ENCODE measurements around the gene ESRRB.

ESRRB gene

GRCh38 chr14:76381817-76382494 is 6.0 kb downstream of the ESRRB start:
- H3K27me3 Mint-ChIP-seq, result peaks cover 45% of the 10 kb centered on the region
- no peak overlapping the region for H3K27ac Mint-ChIP-seq
- no peaks in the 10 kb centered on the region for H3K9me3 Mint-ChIP-seq
- no peaks in the 10 kb centered on the region for H3K36me3 Mint-ChIP-seq
- no peak overlapping the region for H3K4me3 Mint-ChIP-seq
- H3K4me1 Mint-ChIP-seq, result peaks cover 3% of the 10 kb centered on the region

GRCh38 chr14:76382495-76382832 is 6.5 kb downstream of the ESRRB start:
- no peak overlapping the region for H3K4me3 Mint-ChIP-seq
- peaks cover 45% of the 10 kb centered on the region for H3K27me3 Mint-ChIP-seq
- no peaks in the 10 kb centered on the region for H3K36me3 Mint-ChIP-seq
- no peak overlapping the region for H3K27ac Mint-ChIP-seq
- no peaks in the 10 kb centered on the region for H3K9me3 Mint-ChIP-seq
- peaks cover 2% of the 10 kb centered on the region for H3K4me1 Mint-ChIP-seq

- no peak overlapping the region for H3K4me3 Mint-ChIP-seq
- H3K27ac Mint-ChIP-seq, result no peak overlapping the region
- no peaks in the 10 kb centered on the region for H3K36me3 Mint-ChIP-seq
- H3K4me1 Mint-ChIP-seq, result no peaks in the 10 kb centered on the region
- peaks cover 34% of the 10 kb centered on the region for H3K27me3 Mint-ChIP-seq
- no peaks in the 10 kb centered on the region for H3K9me3 Mint-ChIP-seq
These were observed 9.5 kb downstream of the ESRRB start for GRCh38 chr14:76385435-76385834.

- peaks cover 27% of the 10 kb centered on the region for H3K27me3 Mint-ChIP-seq
- H3K4me3 Mint-ChIP-seq, result no peak overlapping the region
- no peaks in the 10 kb centered on the region for H3K4me1 Mint-ChIP-seq
- no peaks in the 10 kb centered on the region for H3K36me3 Mint-ChIP-seq
- H3K27ac Mint-ChIP-seq, result no peak overlapping the region
- no peaks in the 10 kb centered on the region for H3K9me3 Mint-ChIP-seq
These were observed 11.2 kb downstream of the ESRRB start for GRCh38 chr14:76386944-76387782.

- Mint-ChIP-seq H3K4me3 (no peak overlapping the region), H3K27ac (no peak overlapping the region), H3K4me1 (no peaks in the 10 kb centered on the region), H3K27me3 (peaks cover 19% of the 10 kb centered on the region), H3K9me3 (no peaks in the 10 kb centered on the region), H3K36me3 (no peaks in the 10 kb centered on the region)
These were observed 13.9 kb downstream of the ESRRB start for GRCh38 chr14:76389841-76390240.

GRCh38 chr14:76390621-76391020 is 14.7 kb downstream of the ESRRB start:
- no peaks in the 10 kb centered on the region for H3K9me3 Mint-ChIP-seq
- H3K4me1 Mint-ChIP-seq, result no peaks in the 10 kb centered on the region
- H3K36me3 Mint-ChIP-seq, result no peaks in the 10 kb centered on the region
- no peak overlapping the region for H3K4me3 Mint-ChIP-seq
- peaks cover 13% of the 10 kb centered on the region for H3K27me3 Mint-ChIP-seq
- H3K27ac Mint-ChIP-seq, result no peak overlapping the region

GRCh38 chr14:76391981-76392690 is 16.2 kb downstream of the ESRRB start:
- Mint-ChIP-seq H3K27ac (no peak overlapping the region), H3K9me3 (no peaks in the 10 kb centered on the region), H3K27me3 (peaks cover 10% of the 10 kb centered on the region), H3K4me1 (no peaks in the 10 kb centered on the region), H3K4me3 (no peak overlapping the region), H3K36me3 (no peaks in the 10 kb centered on the region)

- no peaks in the 10 kb centered on the region for H3K9me3 Mint-ChIP-seq
- H3K36me3 Mint-ChIP-seq, result no peaks in the 10 kb centered on the region
- no peak overlapping the region for H3K4me3 Mint-ChIP-seq
- H3K4me1 Mint-ChIP-seq, result no peaks in the 10 kb centered on the region
- H3K27ac Mint-ChIP-seq, result no peak overlapping the region
- no peaks in the 10 kb centered on the region for H3K27me3 Mint-ChIP-seq
These were observed 18.6 kb downstream of the ESRRB start for GRCh38 chr14:76394569-76394968.

GRCh38 chr14:76395161-76395560 is 19.2 kb downstream of the ESRRB start:
- Mint-ChIP-seq H3K4me1 (no peaks in the 10 kb centered on the region), H3K4me3 (no peak overlapping the region), H3K36me3 (no peaks in the 10 kb centered on the region), H3K27me3 (no peaks in the 10 kb centered on the region), H3K9me3 (no peaks in the 10 kb centered on the region), H3K27ac (no peak overlapping the region)

- H3K27ac Mint-ChIP-seq, result no peak overlapping the region
- peaks cover under 1% of the 10 kb centered on the region for H3K27me3 Mint-ChIP-seq
- H3K36me3 Mint-ChIP-seq, result no peaks in the 10 kb centered on the region
- no peak overlapping the region for H3K4me3 Mint-ChIP-seq
- H3K4me1 Mint-ChIP-seq, result no peaks in the 10 kb centered on the region
- H3K9me3 Mint-ChIP-seq, result no peaks in the 10 kb centered on the region
These were observed 20.8 kb downstream of the ESRRB start for GRCh38 chr14:76396714-76397187.

GRCh38 chr14:76405627-76406026 is 29.7 kb downstream of the ESRRB start:
- Mint-ChIP-seq H3K9me3 (no peaks in the 10 kb centered on the region), H3K36me3 (no peaks in the 10 kb centered on the region), H3K27me3 (peaks cover 5% of the 10 kb centered on the region), H3K27ac (no peak overlapping the region), H3K4me1 (no peaks in the 10 kb centered on the region), H3K4me3 (no peak overlapping the region)

- Mint-ChIP-seq H3K4me3 (no peak overlapping the region), H3K27me3 (peaks cover 6% of the 10 kb centered on the region), H3K36me3 (no peaks in the 10 kb centered on the region), H3K9me3 (no peaks in the 10 kb centered on the region), H3K4me1 (no peaks in the 10 kb centered on the region), H3K27ac (no peak overlapping the region)
These were observed 31.7 kb downstream of the ESRRB start for GRCh38 chr14:76407449-76408150.

- peaks cover 11% of the 10 kb centered on the region for H3K27me3 Mint-ChIP-seq
- no peak overlapping the region for H3K4me3 Mint-ChIP-seq
- H3K9me3 Mint-ChIP-seq, result no peaks in the 10 kb centered on the region
- H3K4me1 Mint-ChIP-seq, result no peaks in the 10 kb centered on the region
- H3K27ac Mint-ChIP-seq, result no peak overlapping the region
- H3K36me3 Mint-ChIP-seq, result no peaks in the 10 kb centered on the region
These were observed 32.9 kb downstream of the ESRRB start for GRCh38 chr14:76408877-76409276.

- no peak overlapping the region for H3K27ac Mint-ChIP-seq
- no peaks in the 10 kb centered on the region for H3K9me3 Mint-ChIP-seq
- H3K4me1 Mint-ChIP-seq, result peaks cover 7% of the 10 kb centered on the region
- peaks cover 21% of the 10 kb centered on the region for H3K27me3 Mint-ChIP-seq
- H3K36me3 Mint-ChIP-seq, result no peaks in the 10 kb centered on the region
- no peak overlapping the region for H3K4me3 Mint-ChIP-seq
These were observed 36.6 kb downstream of the ESRRB start for GRCh38 chr14:76412501-76412900.

- Mint-ChIP-seq H3K36me3 (no peaks in the 10 kb centered on the region), H3K9me3 (no peaks in the 10 kb centered on the region), H3K4me3 (no peak overlapping the region), H3K4me1 (peaks cover 7% of the 10 kb centered on the region), H3K27me3 (peaks cover 21% of the 10 kb centered on the region), H3K27ac (no peak overlapping the region)
These were observed 37.4 kb downstream of the ESRRB start for GRCh38 chr14:76413106-76413961.
